Amygdala (tissue), 56 donors: ENCODE measurements around the gene C17orf75.

Experiments
- DNase-seq, 56 donors: peaks; one replicate each; lab custom pipeline; 2025; lab: John Stamatoyannopoulos, UW

The C17orf75 gene

GRCh38 chr17:32279891-32280716 is 61.9 kb downstream of the C17orf75 start:
- DNase-seq: no peak

- DNase-seq: no peak
Observed at GRCh38 chr17:32278815-32279214, 63.2 kb downstream of the C17orf75 start.
